Thyroid gland (tissue), 4 donors: Measurements from ENCODE around the gene KPNA3.

Source experiments
- POLR2A ChIP-seq, 2 donors: fragments of 450-650 bp; IDR thresholded peaks; one replicate each; pipeline ENCODE4 v1.6.1; 2017; ENCODE audit warnings: antibody characterized with exemption in 2 of 2, mild to moderate bottlenecking in 2 of 2, moderate library complexity in 1 of 2
- TF ChIP-seq, protein P1 (sequence below), 6 experiments: fragments of 200-600 bp in 3 of 6; fragments of 450-650 bp in 3 of 6; sonication (generic) in 3 of 6; IDR thresholded peaks; one replicate each; pipeline ENCODE4 v1.5.1; 2016 to 2019; ENCODE audit warnings: antibody characterized with exemption in 6 of 6, mild to moderate bottlenecking in 2 of 6, inconsistent platforms in 1 of 6, moderate library complexity in 1 of 6

- TF ChIP-seq, protein P1, sequence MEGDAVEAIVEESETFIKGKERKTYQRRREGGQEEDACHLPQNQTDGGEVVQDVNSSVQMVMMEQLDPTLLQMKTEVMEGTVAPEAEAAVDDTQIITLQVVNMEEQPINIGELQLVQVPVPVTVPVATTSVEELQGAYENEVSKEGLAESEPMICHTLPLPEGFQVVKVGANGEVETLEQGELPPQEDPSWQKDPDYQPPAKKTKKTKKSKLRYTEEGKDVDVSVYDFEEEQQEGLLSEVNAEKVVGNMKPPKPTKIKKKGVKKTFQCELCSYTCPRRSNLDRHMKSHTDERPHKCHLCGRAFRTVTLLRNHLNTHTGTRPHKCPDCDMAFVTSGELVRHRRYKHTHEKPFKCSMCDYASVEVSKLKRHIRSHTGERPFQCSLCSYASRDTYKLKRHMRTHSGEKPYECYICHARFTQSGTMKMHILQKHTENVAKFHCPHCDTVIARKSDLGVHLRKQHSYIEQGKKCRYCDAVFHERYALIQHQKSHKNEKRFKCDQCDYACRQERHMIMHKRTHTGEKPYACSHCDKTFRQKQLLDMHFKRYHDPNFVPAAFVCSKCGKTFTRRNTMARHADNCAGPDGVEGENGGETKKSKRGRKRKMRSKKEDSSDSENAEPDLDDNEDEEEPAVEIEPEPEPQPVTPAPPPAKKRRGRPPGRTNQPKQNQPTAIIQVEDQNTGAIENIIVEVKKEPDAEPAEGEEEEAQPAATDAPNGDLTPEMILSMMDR (IDR thresholded peaks at IDR 0.05), result no peak
- TF ChIP-seq POLR2A (IDR thresholded peaks at IDR 0.05), result peak in 1 of 2 donors; percentile 18
Measured at GRCh38 chr13:49733181-49733951, 59.1 kb downstream of the KPNA3 start.
